GM13976 (cell line): Measurements from ENCODE around the gene CEP192.

Experiments used
- DNase-seq: peaks from one replicate; pipeline ENCODE4 v3.0.0; 2012; ENCODE audit warnings: low spot score
- in situ Hi-C: fragments of 300-500 bp; cut with MboI; formaldehyde crosslinking; loops from one replicate; pipeline ENCODE4 v1.12.0; 2022; ENCODE audit warnings: low sequenced_read_pairs, mixed read lengths, inconsistent platforms; ENCODE audit not compliant: unreplicated experiment
- TF ChIP-seq, protein P1 (sequence below): IDR thresholded peaks from 2 replicates; pipeline ENCODE4 v1.5.1; 2012; ENCODE audit warnings: borderline replicate concordance, mild to moderate bottlenecking; ENCODE audit not compliant: insufficient read depth; ENCODE audit errors: extremely low read depth, missing control alignments, control extremely low read depth

CEP192 gene

DNA sequence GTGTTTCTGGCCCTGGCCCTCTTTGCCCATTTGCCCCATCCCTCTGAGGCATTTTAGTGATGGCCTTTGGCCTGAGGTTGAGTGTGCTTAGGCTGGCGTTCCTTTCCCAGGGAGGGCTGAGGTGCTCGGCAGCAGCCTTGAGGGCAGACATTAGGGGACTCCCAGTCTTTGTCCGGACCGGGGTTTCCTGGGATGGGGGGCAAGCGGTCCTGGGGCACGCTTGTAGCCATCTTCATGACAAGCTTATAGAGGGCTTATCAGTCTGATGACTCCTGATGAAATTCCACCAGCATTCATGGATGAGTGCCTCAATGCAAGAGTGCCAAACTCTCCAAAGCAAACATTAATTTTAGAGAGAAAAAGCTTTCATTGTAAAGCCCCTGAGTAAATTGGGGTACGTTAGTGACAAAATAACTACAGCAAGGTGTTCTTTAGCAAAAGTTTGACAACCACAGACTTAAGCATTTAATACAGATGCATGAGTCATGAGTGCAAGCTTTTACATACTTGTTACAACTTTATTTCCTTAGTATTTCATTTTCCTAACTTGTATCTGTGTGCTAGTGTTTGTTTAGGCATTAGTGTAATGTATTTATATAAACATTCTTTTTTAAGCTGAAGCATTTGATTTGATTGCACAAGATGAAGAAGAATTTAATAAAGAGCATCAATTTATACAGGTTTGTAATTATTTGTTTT, 45.6 kb downstream of the CEP192 start:
- TF ChIP-seq, protein P1, sequence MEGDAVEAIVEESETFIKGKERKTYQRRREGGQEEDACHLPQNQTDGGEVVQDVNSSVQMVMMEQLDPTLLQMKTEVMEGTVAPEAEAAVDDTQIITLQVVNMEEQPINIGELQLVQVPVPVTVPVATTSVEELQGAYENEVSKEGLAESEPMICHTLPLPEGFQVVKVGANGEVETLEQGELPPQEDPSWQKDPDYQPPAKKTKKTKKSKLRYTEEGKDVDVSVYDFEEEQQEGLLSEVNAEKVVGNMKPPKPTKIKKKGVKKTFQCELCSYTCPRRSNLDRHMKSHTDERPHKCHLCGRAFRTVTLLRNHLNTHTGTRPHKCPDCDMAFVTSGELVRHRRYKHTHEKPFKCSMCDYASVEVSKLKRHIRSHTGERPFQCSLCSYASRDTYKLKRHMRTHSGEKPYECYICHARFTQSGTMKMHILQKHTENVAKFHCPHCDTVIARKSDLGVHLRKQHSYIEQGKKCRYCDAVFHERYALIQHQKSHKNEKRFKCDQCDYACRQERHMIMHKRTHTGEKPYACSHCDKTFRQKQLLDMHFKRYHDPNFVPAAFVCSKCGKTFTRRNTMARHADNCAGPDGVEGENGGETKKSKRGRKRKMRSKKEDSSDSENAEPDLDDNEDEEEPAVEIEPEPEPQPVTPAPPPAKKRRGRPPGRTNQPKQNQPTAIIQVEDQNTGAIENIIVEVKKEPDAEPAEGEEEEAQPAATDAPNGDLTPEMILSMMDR, result no peak
- no peak for DNase-seq
- in situ Hi-C loops, result no loop called here

DNA sequence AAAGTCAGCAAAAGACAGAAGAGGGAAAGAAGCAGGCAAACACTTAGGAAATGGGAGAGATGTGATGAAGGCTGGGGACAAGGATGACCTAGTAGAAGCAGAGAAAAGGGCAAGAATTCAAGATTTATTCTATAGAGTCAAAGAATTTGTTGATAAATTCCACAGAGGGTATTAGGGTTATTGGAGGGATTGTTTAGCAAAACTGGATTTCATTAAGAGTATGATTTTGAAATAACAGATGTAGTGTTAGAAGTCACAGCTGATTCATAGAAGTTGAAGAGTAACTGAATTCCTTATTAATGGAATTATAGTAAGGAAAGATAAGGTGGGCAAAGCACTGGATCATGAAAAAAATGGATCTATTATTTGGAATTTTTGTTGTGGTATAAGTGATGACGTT, 48.6 kb downstream of the CEP192 start:
- TF ChIP-seq, protein P1, result no peak
- DNase-seq, result no peak
- in situ Hi-C loops, result no loop called here

DNA sequence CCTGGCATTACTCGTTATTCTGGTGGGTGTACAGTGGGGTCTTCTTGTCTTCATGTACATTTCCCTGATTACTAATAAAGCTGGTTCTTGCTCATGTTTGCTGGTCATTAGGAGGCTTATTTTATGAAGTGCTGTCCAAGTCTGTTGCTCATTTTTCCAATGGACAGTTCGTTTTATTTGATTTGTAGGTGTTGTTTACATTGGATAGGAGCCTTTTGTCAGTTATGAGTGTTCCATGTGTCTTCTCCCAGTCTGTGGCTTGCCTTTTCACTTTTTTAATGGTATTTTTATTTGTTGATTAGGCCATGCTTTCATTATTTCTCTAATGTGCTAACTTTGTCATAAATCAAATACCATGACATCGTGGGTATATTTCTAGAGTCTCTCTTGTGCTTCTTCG, 51.9 kb downstream of the CEP192 start:
- TF ChIP-seq, protein P1, result no peak
- DNase-seq, result no peak
- in situ Hi-C loops, result no loop called here

DNA sequence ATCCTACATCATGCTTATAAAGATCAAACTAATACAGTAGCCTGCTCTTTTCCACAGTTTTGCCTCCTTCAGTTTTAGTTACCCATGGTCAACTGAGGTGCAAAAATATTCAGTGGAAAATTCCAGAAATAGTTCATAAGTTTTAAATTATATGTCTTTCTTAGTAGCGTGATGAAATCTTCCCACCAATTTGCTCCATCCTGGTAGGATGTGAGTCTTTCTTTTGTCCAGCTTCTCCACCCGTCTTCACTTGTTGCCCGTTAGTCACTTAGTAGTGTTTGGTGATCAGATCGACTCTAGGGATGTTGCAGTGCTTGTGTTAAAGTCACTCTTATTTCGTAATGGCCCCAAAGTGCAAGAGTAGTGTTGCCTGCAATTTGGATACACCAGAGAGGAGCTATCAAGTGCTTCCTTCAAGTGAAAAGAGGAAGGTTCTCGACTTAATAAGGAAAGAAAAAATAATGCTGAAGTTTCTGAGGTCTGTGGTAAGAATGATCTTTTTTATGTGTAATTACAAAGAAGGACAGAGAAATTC, 57.0 kb downstream of the CEP192 start:
- no peak for DNase-seq
- in situ Hi-C loops, result no loop called here
- TF ChIP-seq, protein P1, result no peak

DNA sequence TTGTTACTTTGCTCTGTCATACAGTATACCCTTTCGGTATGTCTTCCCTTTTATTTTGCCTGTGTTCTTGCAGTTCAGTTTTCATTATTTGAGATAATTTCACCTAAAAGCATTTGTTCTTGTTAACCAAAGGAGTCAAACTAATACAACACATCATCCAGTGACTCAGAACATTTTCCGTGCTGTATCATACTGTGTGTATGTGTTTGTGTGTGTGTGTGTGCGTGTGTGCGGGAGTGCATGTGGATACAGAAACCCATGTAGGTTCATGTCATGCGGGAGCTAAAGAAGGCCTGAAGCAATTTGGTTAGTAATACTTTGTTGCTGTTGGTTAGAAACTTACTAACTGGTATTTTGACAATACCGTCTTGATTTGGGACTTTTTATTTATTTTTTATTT, 60.0 kb downstream of the CEP192 start:
- DNase-seq, result no peak
- in situ Hi-C loops, result no loop called here
- TF ChIP-seq, protein P1, result no peak

DNA sequence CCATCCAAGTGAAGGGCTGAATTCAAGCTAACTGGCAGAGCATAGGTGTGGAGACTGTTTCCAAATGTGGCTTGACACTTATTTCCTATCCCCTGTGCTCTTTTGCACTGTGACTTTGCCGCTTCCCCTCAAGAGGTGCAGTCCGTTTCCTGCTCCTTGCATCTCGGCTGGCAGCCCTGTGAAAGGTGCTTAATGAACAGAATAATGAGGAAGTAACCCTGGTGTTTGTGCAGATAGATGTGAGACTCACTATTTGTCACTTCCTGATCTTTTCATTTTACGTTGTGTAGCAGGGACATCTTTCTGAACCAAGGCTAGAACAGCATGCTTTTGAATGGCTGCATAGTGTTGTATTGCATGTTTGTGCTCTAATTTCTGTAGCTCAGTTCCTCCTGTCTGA, 60.8 kb downstream of the CEP192 start:
- in situ Hi-C loops, result no loop called here
- peak; percentile 34 for DNase-seq

More for the DNA sequence above, 60.8 kb downstream of the CEP192 start:
- TF ChIP-seq, protein P1, result no peak
